Left ventricle myocardium inferior (tissue), 1 donor: ENCODE data around the gene MMRN2. TPM values are rescaled to one million over a fixed set of nuclear protein-coding genes. Genes with fewer than 3 reads are reported as not detected.

Source experiments
- DNase-seq: peaks from one replicate; pipeline ENCODE4 v3.0.0-alpha.2; 2020
- H3K27ac ChIP-seq: fragments of 200-600 bp; replicated peaks from 2 replicates; pipeline ENCODE4 v1.8.0; 2021
- H3K27me3 ChIP-seq: fragments of 200-600 bp; 2 replicates; pipeline ENCODE4 v1.8.0; 2021; ENCODE audit warnings: low read depth
- H3K36me3 ChIP-seq: fragments of 200-600 bp; 2 replicates; pipeline ENCODE4 v1.8.0; 2021
- H3K4me1 ChIP-seq: fragments of 200-600 bp; 2 replicates; pipeline ENCODE4 v1.8.0; 2021
- H3K4me3 ChIP-seq: fragments of 200-600 bp; 2 replicates; pipeline ENCODE4 v1.8.0; 2021; ENCODE audit warnings: mild to moderate bottlenecking, moderate library complexity
- H3K9me3 ChIP-seq: fragments of 200-600 bp; replicated peaks from 2 replicates; pipeline ENCODE4 v1.8.0; 2021
- intact Hi-C: fragments of 100-400 bp; cut with micrococcal nuclease; formaldehyde crosslinking; loops from one replicate; pipeline ENCODE4 v1.11.0; 2022
- total RNA-seq: library from RNA; stranded (reverse); fragmentation: NEBNext Ultra II Directional; extraction: Animal tissue kit (Norgen Biotek cat#: 25700); gene quantifications from one replicate; pipeline ENCODE4 v1.2.1, GENCODE V29; 2021
- TF ChIP-seq, protein P1 (sequence below): fragments of 200-600 bp; IDR thresholded peaks from 2 replicates; pipeline ENCODE4 v1.8.0; 2021; ENCODE audit warnings: antibody characterized with exemption, mild to moderate bottlenecking, borderline replicate concordance
- donor health status: DM: no; HTN: yes; CAD: no; lungs with severe emphysema.

The MMRN2 gene
- total RNA-seq, 1 donor from 2014 or later, result 32.1 TPM

DNA sequence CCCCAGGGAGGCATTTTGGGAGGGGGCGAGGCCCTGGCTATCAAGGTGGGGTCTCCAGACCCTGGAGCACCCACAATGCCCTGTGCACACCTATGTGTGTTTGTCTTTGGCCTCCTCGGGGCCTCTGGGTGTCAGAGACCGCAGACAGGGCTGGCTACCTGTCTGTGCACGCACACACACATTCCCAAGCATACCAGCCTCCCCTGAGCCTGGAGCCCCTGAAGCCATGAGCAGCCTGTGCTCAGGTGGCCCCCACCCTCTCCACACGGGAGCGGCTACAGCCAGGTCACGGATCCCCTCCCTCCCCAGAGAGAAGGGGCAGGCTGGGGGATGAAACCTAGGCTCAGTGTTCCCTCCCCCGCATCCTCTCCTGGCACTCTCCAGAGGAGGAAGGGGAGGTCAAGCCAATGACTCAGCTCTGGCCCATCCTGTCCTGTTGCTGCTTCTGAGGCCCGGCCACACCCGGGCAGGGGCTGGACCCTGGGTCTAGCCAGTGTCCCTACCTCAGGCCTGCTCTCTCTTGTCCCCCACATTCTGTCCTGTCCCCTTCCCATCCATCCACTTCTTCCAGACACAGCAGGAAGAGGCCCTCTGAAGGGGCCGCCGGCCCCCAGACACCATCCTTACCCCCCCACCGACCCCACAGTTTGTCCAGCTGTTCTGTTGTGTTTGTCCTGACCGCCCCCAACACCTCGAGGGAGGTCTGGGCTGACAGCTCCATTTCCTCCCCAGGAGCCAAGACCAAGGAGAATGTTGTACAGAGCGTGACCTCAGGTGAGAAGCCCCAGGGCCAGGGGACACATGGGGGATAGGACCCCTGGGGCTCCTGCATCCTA lies 1.7 kb upstream of the MMRN2 start:
- Histone ChIP-seq H3K27ac (peak overlapping the region; percentile 88), H3K9me3 (no peaks in the 10 kb centered on the region), H3K4me1 (peaks cover 69% of the 10 kb centered on the region), H3K27me3 (no peaks in the 10 kb centered on the region), H3K36me3 (no peaks in the 10 kb centered on the region), H3K4me3 (peak overlapping the region; percentile 68)
- TF ChIP-seq, protein P1, sequence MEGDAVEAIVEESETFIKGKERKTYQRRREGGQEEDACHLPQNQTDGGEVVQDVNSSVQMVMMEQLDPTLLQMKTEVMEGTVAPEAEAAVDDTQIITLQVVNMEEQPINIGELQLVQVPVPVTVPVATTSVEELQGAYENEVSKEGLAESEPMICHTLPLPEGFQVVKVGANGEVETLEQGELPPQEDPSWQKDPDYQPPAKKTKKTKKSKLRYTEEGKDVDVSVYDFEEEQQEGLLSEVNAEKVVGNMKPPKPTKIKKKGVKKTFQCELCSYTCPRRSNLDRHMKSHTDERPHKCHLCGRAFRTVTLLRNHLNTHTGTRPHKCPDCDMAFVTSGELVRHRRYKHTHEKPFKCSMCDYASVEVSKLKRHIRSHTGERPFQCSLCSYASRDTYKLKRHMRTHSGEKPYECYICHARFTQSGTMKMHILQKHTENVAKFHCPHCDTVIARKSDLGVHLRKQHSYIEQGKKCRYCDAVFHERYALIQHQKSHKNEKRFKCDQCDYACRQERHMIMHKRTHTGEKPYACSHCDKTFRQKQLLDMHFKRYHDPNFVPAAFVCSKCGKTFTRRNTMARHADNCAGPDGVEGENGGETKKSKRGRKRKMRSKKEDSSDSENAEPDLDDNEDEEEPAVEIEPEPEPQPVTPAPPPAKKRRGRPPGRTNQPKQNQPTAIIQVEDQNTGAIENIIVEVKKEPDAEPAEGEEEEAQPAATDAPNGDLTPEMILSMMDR, result no peak
- intact Hi-C loops, result no loop called here
- DNase-seq, result peak; percentile 62

DNA sequence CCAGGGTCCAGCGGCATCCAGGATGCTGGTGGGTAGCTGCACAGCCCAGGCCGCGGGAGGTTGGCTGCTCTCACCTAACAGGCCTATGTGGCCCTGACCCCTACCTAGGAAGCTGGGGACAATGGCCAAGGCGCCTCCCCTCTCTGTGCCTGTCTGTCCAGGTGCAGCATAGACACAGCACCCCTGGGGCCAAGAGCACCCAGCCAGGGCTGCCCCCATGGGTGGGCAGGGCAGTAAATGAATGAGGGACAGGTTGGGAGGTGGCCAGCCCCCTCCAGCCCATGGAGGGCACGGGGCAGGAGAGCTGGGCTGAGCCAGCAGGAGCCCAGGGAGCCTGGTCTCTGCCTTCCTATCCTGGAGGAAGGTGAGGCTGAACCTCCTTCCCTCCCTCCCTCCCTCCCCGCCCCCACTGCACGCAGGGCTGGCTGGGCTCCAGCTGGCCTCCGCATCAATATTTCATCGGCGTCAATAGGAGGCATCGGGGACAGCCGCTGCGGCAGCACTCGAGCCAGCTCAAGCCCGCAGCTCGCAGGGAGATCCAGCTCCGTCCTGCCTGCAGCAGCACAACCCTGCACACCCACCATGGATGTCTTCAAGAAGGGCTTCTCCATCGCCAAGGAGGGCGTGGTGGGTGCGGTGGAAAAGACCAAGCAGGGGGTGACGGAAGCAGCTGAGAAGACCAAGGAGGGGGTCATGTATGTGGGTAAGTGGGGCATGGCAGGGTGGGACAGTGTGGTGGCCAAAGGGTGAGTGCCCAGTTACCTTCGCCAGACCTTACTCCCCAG lies 893 bp upstream of the MMRN2 start, which contains the start of gene SNCG:
TSS of gene SNCG (plus strand) at position 484 of the 785 bp plus-strand sequence. CDS start at position 583, 99 bp downstream.
- peaks cover 77% of the 10 kb centered on the region for H3K4me1 ChIP-seq
- peak within 1 kb of the TSS; percentile 88 for H3K27ac ChIP-seq
- peak within 1 kb of the TSS; percentile 68 for H3K4me3 ChIP-seq
- no peaks in the 10 kb centered on the region for H3K9me3 ChIP-seq
- no peaks in the 10 kb centered on the region for H3K27me3 ChIP-seq
- DNase-seq, result no peak
- TF ChIP-seq, protein P1, result no peak
- no peaks in the 10 kb centered on the region for H3K36me3 ChIP-seq
- intact Hi-C loops, result no loop called here

GRCh38 chr10:86956848-86957448 lies 467 bp downstream of the MMRN2 start:
- peaks cover 91% of the 10 kb centered on the region for H3K4me1 ChIP-seq
- no peak for DNase-seq
- intact Hi-C loops, result no loop called here
- peaks cover 6% of the 10 kb centered on the region for H3K36me3 ChIP-seq
- H3K4me3 ChIP-seq, result peak overlapping the region; percentile 68
- H3K9me3 ChIP-seq, result peaks cover 12% of the 10 kb centered on the region
- TF ChIP-seq, protein P1, result no peak
- peak overlapping the region; percentile 88 for H3K27ac ChIP-seq
- no peaks in the 10 kb centered on the region for H3K27me3 ChIP-seq

DNA sequence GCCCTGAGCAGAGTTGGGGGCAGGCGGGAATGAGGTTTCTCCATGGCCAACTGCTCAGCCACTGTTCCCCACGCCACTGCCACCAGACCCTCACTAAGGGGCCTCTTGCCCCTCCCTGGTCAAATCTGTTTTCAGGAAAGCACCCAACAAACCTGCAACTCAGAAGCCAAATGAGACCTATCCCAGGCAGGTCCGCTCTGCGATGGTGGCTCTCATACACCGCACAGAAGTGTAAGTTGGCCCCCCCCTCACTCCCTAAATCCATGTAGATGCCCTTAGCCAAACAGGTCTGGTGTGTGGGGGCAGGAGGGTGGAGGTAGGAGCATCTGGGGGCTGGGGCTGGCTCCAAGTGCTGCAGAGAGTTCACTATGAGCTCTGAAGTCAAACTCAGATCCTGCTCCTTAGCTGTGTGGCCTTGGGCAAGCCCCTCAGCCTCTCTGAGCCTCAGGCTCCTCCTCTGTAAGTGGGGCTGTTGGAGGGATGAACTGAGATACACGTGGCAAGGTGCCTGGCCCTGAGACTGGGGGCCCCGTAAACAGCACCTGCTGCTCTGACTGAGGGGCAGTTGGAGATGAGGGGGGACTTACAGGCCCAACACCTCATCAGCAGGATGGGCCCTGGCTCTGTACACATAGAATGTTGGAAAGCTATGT lies 1.1 kb downstream of the MMRN2 start:
- DNase-seq, result no peak
- TF ChIP-seq, protein P1, result no peak
- Histone ChIP-seq H3K9me3 (peaks cover 13% of the 10 kb centered on the region), H3K4me1 (peaks cover 97% of the 10 kb centered on the region), H3K27ac (peak overlapping the region; percentile 88), H3K4me3 (peak overlapping the region; percentile 68), H3K27me3 (no peaks in the 10 kb centered on the region), H3K36me3 (peaks cover 6% of the 10 kb centered on the region)
- intact Hi-C loops, result no loop called here
